ENCODE results near the gene ABCC6. TPM values are rescaled to one million over a fixed set of nuclear protein-coding genes. Genes with fewer than 3 reads are reported as not detected.

The ABCC6 gene
- polyA plus RNA-seq, 1 experiment: 3.7 TPM

GRCh38 chr16:16118337-16118736, 105.0 kb downstream of the ABCC6 start:
- H3K9me3 ChIP-seq (ENCODE audit: control insufficient read depth, insufficient read depth, low read length): peaks cover 9% of the 10 kb centered on the region
- no peak overlapping the region for H3K4me3 ChIP-seq (ENCODE audit: low read depth, low read length)
- H3K27me3 ChIP-seq (ENCODE audit: control insufficient read depth, insufficient read depth, low read length): no peaks in the 10 kb centered on the region
- TF ChIP-seq, protein P1, sequence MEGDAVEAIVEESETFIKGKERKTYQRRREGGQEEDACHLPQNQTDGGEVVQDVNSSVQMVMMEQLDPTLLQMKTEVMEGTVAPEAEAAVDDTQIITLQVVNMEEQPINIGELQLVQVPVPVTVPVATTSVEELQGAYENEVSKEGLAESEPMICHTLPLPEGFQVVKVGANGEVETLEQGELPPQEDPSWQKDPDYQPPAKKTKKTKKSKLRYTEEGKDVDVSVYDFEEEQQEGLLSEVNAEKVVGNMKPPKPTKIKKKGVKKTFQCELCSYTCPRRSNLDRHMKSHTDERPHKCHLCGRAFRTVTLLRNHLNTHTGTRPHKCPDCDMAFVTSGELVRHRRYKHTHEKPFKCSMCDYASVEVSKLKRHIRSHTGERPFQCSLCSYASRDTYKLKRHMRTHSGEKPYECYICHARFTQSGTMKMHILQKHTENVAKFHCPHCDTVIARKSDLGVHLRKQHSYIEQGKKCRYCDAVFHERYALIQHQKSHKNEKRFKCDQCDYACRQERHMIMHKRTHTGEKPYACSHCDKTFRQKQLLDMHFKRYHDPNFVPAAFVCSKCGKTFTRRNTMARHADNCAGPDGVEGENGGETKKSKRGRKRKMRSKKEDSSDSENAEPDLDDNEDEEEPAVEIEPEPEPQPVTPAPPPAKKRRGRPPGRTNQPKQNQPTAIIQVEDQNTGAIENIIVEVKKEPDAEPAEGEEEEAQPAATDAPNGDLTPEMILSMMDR (IDR thresholded peaks at IDR 0.05; ENCODE audit: low read depth, low read length): no peak
- no peak overlapping the region for H3K27ac ChIP-seq (ENCODE audit: low read depth, low read length)
- CTCF ChIA-PET: no interaction called here
- POLR2A ChIA-PET: interaction anchor here (0.6 kb wide), 1 partner anchor 44 kb away, joined by 5 read pairs; no protein-coding TSS in a partner anchor
- DNase-seq (ENCODE audit: low read depth, low spot score): no peak

- Histone ChIP-seq H3K27ac (ENCODE audit: low read depth, low read length) (no peak overlapping the region), H3K4me3 (ENCODE audit: low read depth, low read length) (no peak overlapping the region), H3K9me3 (ENCODE audit: control insufficient read depth, insufficient read depth, low read length) (peaks cover 4% of the 10 kb centered on the region; the same call in 1 of the 2 replicates), H3K27me3 (ENCODE audit: control insufficient read depth, insufficient read depth, low read length) (no peaks in the 10 kb centered on the region)
- POLR2A ChIA-PET: no interaction called here
- CTCF ChIA-PET: no interaction called here
- DNase-seq (ENCODE audit: low read depth, low spot score): no peak
- TF ChIP-seq, protein P1 (IDR thresholded peaks at IDR 0.05; ENCODE audit: low read depth, low read length): no peak
These were observed 106.5 kb downstream of the ABCC6 start for GRCh38 chr16:16116841-16117240.

- CTCF ChIA-PET: no interaction called here
- Histone ChIP-seq H3K4me3 (ENCODE audit: low read depth, low read length) (no peak overlapping the region), H3K27ac (ENCODE audit: low read depth, low read length) (no peak overlapping the region), H3K9me3 (ENCODE audit: control insufficient read depth, insufficient read depth, low read length) (peaks cover 2% of the 10 kb centered on the region; the same call in 1 of the 2 replicates), H3K27me3 (ENCODE audit: control insufficient read depth, insufficient read depth, low read length) (no peaks in the 10 kb centered on the region)
- POLR2A ChIA-PET: no interaction called here
- TF ChIP-seq, protein P1 (IDR thresholded peaks at IDR 0.05; ENCODE audit: low read depth, low read length): no peak
- no peak for DNase-seq (ENCODE audit: low read depth, low spot score)
These were observed 110.2 kb downstream of the ABCC6 start for GRCh38 chr16:16113076-16113475.

DNA sequence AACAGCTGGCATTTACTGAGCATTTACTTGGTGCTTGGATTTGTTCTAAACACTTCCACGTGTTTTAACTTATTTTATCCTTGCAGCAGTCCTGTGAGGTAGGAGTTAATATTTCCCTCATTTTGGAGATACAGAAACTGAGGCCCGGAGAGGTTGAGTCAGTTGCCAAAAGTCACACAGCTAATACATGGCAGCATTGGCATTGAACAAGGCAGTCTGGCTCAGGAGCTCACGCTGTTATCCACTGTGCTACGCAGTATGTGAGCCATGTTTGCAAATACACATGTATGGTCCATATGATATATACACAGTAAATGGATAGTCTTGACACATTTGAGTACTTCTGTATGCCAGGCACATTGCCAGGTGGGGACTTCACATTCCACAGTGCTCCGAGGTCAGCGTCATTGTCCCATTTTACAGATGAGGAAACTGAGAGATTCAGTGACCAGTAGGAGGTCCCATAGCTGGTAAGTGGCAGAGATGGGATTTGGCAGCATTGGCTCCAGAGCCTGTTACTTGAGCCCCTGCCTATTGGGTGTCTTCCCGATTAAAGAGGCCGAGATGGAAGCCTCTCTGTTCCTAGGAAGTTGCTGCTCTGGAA, 110.7 kb downstream of the ABCC6 start:
- CTCF ChIA-PET: no interaction called here
- POLR2A ChIA-PET: interaction anchor here (0.6 kb wide), 1 partner anchor 329 kb away, joined by 3 read pairs; no protein-coding TSS in a partner anchor
- no peak for DNase-seq (ENCODE audit: low read depth, low spot score)
- H3K9me3 ChIP-seq (ENCODE audit: control insufficient read depth, insufficient read depth, low read length): no peaks in the 10 kb centered on the region; the same call in 1 of the 2 replicates
- H3K27ac ChIP-seq (ENCODE audit: low read depth, low read length): no peak overlapping the region
- no peaks in the 10 kb centered on the region for H3K27me3 ChIP-seq (ENCODE audit: control insufficient read depth, insufficient read depth, low read length)
- TF ChIP-seq, protein P1 (IDR thresholded peaks at IDR 0.05; ENCODE audit: low read depth, low read length): no peak
- no peak overlapping the region for H3K4me3 ChIP-seq (ENCODE audit: low read depth, low read length)

DNA sequence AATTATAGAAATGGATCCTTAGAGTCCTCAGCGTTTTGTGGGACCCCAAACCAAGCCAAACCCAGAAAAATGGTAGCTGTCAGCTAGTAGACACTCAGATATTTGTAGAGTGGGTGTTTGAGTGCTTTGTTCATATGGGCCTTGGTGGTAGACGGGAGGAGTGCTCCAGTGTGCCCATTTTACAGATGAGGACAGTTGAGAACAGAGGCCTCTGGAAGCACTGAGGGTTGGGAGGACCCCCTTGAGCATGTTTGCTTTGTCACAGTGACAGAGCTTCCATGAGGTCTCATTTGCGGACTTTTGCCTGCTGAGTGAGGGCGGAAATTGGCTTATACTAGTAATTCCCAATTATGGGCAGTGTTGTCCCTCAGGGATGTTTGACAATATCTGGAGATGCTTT, 111.7 kb downstream of the ABCC6 start:
- Histone ChIP-seq H3K27me3 (ENCODE audit: control insufficient read depth, insufficient read depth, low read length) (no peaks in the 10 kb centered on the region), H3K27ac (ENCODE audit: low read depth, low read length) (no peak overlapping the region), H3K4me3 (ENCODE audit: low read depth, low read length) (no peak overlapping the region), H3K9me3 (ENCODE audit: control insufficient read depth, insufficient read depth, low read length) (no peaks in the 10 kb centered on the region; the same call in 1 of the 2 replicates)
- ChIA-PET POLR2A (no interaction called here), CTCF (no interaction called here)
- DNase-seq (ENCODE audit: low read depth, low spot score): no peak
- TF ChIP-seq, protein P1 (IDR thresholded peaks at IDR 0.05; ENCODE audit: low read depth, low read length): no peak

All from AG04450 (cell line).